HCT116 (cell line): ENCODE measurements around the gene ZNF318.

Experiments used
- CTCF ChIP-seq, 3 experiments: fragments of 200-600 bp in 1 of 3; sonication (generic) in 1 of 3; IDR thresholded peaks in 2 of 3; conservative IDR thresholded peaks in 1 of 3; 2 replicates each; pipeline ENCODE4 v1.5.1; 2012 to 2017; ENCODE audit warnings: low read depth in 2 of 3, low read length in 2 of 3, antibody characterized with exemption in 1 of 3, borderline replicate concordance in 1 of 3, control low read depth in 1 of 3, mild to moderate bottlenecking in 1 of 3, mixed read lengths in 1 of 3, mixed run types in 1 of 3, moderate library complexity in 1 of 3; ENCODE audit not compliant: insufficient read depth in 1 of 3
- EZH2 ChIP-seq: fragments of 200-600 bp; sonication (generic); IDR thresholded peaks from 2 replicates; pipeline ENCODE4 v1.6.1; 2017; ENCODE audit warnings: antibody characterized with exemption, mixed run types
- FOSL1 ChIP-seq: IDR thresholded peaks from 2 replicates; pipeline ENCODE4 v1.6.1; 2012; ENCODE audit warnings: low read depth
- MAX ChIP-seq: IDR thresholded peaks from 2 replicates; pipeline ENCODE4 v1.6.1; 2012
- POLR2A ChIP-seq: IDR thresholded peaks from 2 replicates; pipeline ENCODE4 v1.7.0; 2011; ENCODE audit warnings: borderline replicate concordance; ENCODE audit not compliant: insufficient read depth, insufficient read length; ENCODE audit errors: extremely low read depth
- POLR2AphosphoS5 ChIP-seq: IDR thresholded peaks from 2 replicates; pipeline ENCODE4 v1.6.1; 2011; ENCODE audit warnings: mild to moderate bottlenecking, low read depth, low read length, moderate library complexity
- REST ChIP-seq: IDR thresholded peaks from 2 replicates; pipeline ENCODE4 v1.6.1; 2012; ENCODE audit warnings: low read depth
- TCF7L2 ChIP-seq: IDR thresholded peaks from 2 replicates; pipeline ENCODE4 v1.7.0; 2011; ENCODE audit warnings: borderline replicate concordance, inconsistent platforms; ENCODE audit not compliant: insufficient read depth, insufficient read length; ENCODE audit errors: extremely low read depth
- ZFX ChIP-seq: fragments of 450-650 bp; IDR thresholded peaks from 2 replicates; pipeline ENCODE4 v1.6.1; 2017
- ZNF274 ChIP-seq: fragments of 200-500 bp; sonication (Bioruptor generic); IDR thresholded peaks from 2 replicates; pipeline ENCODE4 v1.6.1; 2014; ENCODE audit warnings: mild to moderate bottlenecking, low read depth, low read length, inconsistent platforms

- no peak for TF ChIP-seq POLR2A
- no peak for TF ChIP-seq TCF7L2
- TF ChIP-seq CTCF (IDR thresholded peaks at IDR 0.05 in 2 of 3, conservative IDR thresholded peaks at IDR 0.05 in 1 of 3; ENCODE audit: borderline replicate concordance in 1 of 3, insufficient read depth in 1 of 3, low read depth in 2 of 3, low read length in 2 of 3), result no peak
- no peak for TF ChIP-seq MAX
- no peak for TF ChIP-seq FOSL1
- no peak for TF ChIP-seq REST
- no peak for TF ChIP-seq POLR2AphosphoS5
- no peak for TF ChIP-seq EZH2
- TF ChIP-seq ZFX, result no peak
- TF ChIP-seq ZNF274, result no peak
Observed at GRCh38 chr6:43407296-43407695, 37.8 kb upstream of the ZNF318 start.
